HCT116 (cell line): Measurements from ENCODE around the gene EZH2. TPM values are rescaled to one million over a fixed set of nuclear protein-coding genes. Genes with fewer than 3 reads are reported as not detected.

ENCODE experiments used
- ATAC-seq: fragments of 200-7000 bp; cut with Tn5 transposase; 2 replicates; pipeline ENCODE4 v1.9.1; 2020; ENCODE audit warnings: mild to moderate bottlenecking, moderate library complexity
- BruUV-seq: library from RNA; stranded (reverse); fragments of 400-500 nt; replicated peaks from 2 replicates; lab custom pipeline; 2021; lab: Mats Ljungman, UMichigan
- CTCF ChIA-PET: fragments of 300-600 bp; sonication (Branson Sonifier 250); formaldehyde crosslinking; loops from one replicate; lab custom pipeline; 2021; ENCODE audit warnings: antibody characterized with exemption; lab: Charles Lee
- POLR2A ChIA-PET: fragments of 300-600, 350-600 bp; sonication (Branson Sonifier 250); formaldehyde crosslinking; loops from one replicate; lab custom pipeline; 2021; ENCODE audit warnings: antibody characterized with exemption; lab: Charles Lee
- RAD21 ChIA-PET, 2 experiments: fragments of 300-600 bp; sonication (Branson Sonifier 250); formaldehyde crosslinking; loops; one replicate each; lab custom pipeline; 2023; ENCODE audit warnings: low total read pairs in 2 of 2; ENCODE audit not compliant: uncharacterized antibody in 2 of 2, unreplicated experiment in 2 of 2, low non-redundant PET in 1 of 2; lab: Charles Lee
- DNase-seq: peaks from one replicate; pipeline ENCODE4 v3.0.0-alpha.2; 2010; ENCODE audit warnings: low read depth, low spot score
- H2AFZ ChIP-seq: fragments of 200-600 bp; shearing (Covaris generic), sonication (generic); 2 replicates; pipeline ENCODE4 v1.6.1; 2017; ENCODE audit warnings: low read depth, mixed run types, mixed read lengths, antibody characterized with exemption, low read length; ENCODE audit not compliant: poor library complexity, severe bottlenecking
- H3K27ac ChIP-seq: 2 replicates; pipeline ENCODE4 v1.5.1; 2012; ENCODE audit warnings: low read depth, low read length
- H3K27me3 ChIP-seq: fragments of 200-600 bp; sonication (generic); 2 replicates; pipeline ENCODE4 v1.6.1; 2016; ENCODE audit warnings: mixed run types, low read length, mixed read lengths; ENCODE audit not compliant: insufficient read depth
- H3K36me3 ChIP-seq, 2 experiments: fragments of 200-500 bp in 1 of 2; fragments of 200-600 bp in 1 of 2; sonication (Bioruptor generic) in 1 of 2; sonication (generic) in 1 of 2; 2 replicates each; pipeline versions ENCODE4 v1.5.1 to v1.6.1; 2014 to 2016; ENCODE audit warnings: low read length in 2 of 2, inconsistent platforms in 1 of 2, mixed read lengths in 1 of 2, mixed run types in 1 of 2; ENCODE audit not compliant: insufficient read depth in 2 of 2, control insufficient read depth in 1 of 2
- H3K4me1 ChIP-seq, 2 experiments: fragments of 200-600 bp in 1 of 2; sonication (generic) in 1 of 2; 2 replicates each; pipeline versions ENCODE4 v1.5.1 to v1.6.1; 2012 to 2017; ENCODE audit warnings: low read length in 2 of 2, inconsistent platforms in 1 of 2, mild to moderate bottlenecking in 1 of 2, mixed read lengths in 1 of 2, mixed run types in 1 of 2, moderate library complexity in 1 of 2; ENCODE audit not compliant: insufficient read depth in 2 of 2, control insufficient read depth in 1 of 2
- H3K4me2 ChIP-seq: fragments of 200-600 bp; sonication (generic); 2 replicates; pipeline ENCODE4 v1.6.1; 2017; ENCODE audit warnings: mixed run types, low read length, mixed read lengths
- H3K4me3 ChIP-seq, 2 experiments: fragments of 200-600 bp in 1 of 2; sonication (generic) in 1 of 2; replicated peaks in 1 of 2; 2 replicates each; pipeline ENCODE4 v1.5.1; 2011 to 2016; ENCODE audit warnings: low read length in 2 of 2, control low read depth in 1 of 2, low read depth in 1 of 2, mild to moderate bottlenecking in 1 of 2, mixed read lengths in 1 of 2, mixed run types in 1 of 2
- H3K79me2 ChIP-seq: fragments of 200-600 bp; sonication (generic); 2 replicates; pipeline ENCODE4 v1.6.1; 2017; ENCODE audit warnings: mild to moderate bottlenecking, mixed run types, low read length, moderate library complexity, mixed read lengths; ENCODE audit not compliant: insufficient read depth
- H3K9ac ChIP-seq: fragments of 200-600 bp; sonication (generic); 2 replicates; pipeline ENCODE4 v1.6.1; 2016; ENCODE audit warnings: low read length, mixed read lengths
- H3K9me2 ChIP-seq: fragments of 200-600 bp; sonication (generic), shearing (Covaris generic); 2 replicates; pipeline ENCODE4 v1.6.1; 2017; ENCODE audit warnings: mixed run types, mild to moderate bottlenecking, moderate library complexity; ENCODE audit not compliant: insufficient read depth
- H3K9me3 ChIP-seq, 2 experiments: fragments of 200-500 bp in 1 of 2; fragments of 200-600 bp in 1 of 2; sonication (Bioruptor generic) in 1 of 2; sonication (generic) in 1 of 2; 2 replicates each; pipeline ENCODE4 v1.6.1; 2014 to 2017; ENCODE audit warnings: low read length in 2 of 2, mixed read lengths in 2 of 2, inconsistent platforms in 1 of 2, low read depth in 1 of 2, mild to moderate bottlenecking in 1 of 2, mixed run types in 1 of 2, moderate library complexity in 1 of 2; ENCODE audit not compliant: control insufficient read depth in 1 of 2, insufficient read depth in 1 of 2
- H4K20me1 ChIP-seq: fragments of 200-600 bp; sonication (generic), shearing (Covaris generic); 2 replicates; pipeline ENCODE4 v1.6.1; 2017; ENCODE audit warnings: mixed run types, mild to moderate bottlenecking, moderate library complexity; ENCODE audit not compliant: insufficient read depth
- CBX3 ChIP-seq: IDR thresholded peaks from 2 replicates; pipeline ENCODE4 v1.6.1; 2012; ENCODE audit warnings: low read depth
- CEBPB ChIP-seq: IDR thresholded peaks from 2 replicates; pipeline ENCODE4 v1.6.1; 2012; ENCODE audit warnings: low read depth
- EGR1 ChIP-seq: IDR thresholded peaks from 2 replicates; pipeline ENCODE4 v1.6.1; 2012; ENCODE audit warnings: low read depth
- ELF1 ChIP-seq: IDR thresholded peaks from 2 replicates; pipeline ENCODE4 v1.6.1; 2012; ENCODE audit warnings: low read depth, borderline replicate concordance
- FOSL1 ChIP-seq: IDR thresholded peaks from 2 replicates; pipeline ENCODE4 v1.6.1; 2012; ENCODE audit warnings: low read depth
- POLR2AphosphoS5 ChIP-seq: IDR thresholded peaks from 2 replicates; pipeline ENCODE4 v1.6.1; 2011; ENCODE audit warnings: mild to moderate bottlenecking, low read depth, low read length, moderate library complexity
- RAD21 ChIP-seq: IDR thresholded peaks from 2 replicates; pipeline ENCODE4 v1.6.1; 2012; ENCODE audit warnings: low read depth, mild to moderate bottlenecking
- SIN3A ChIP-seq: IDR thresholded peaks from 2 replicates; pipeline ENCODE4 v1.6.1; 2012; ENCODE audit warnings: low read depth
- SP1 ChIP-seq: IDR thresholded peaks from 2 replicates; pipeline ENCODE4 v1.6.1; 2012; ENCODE audit warnings: low read depth
- SRF ChIP-seq: IDR thresholded peaks from 2 replicates; pipeline ENCODE4 v1.6.1; 2012; ENCODE audit warnings: low read depth
- TCF7L2 ChIP-seq: IDR thresholded peaks from 2 replicates; pipeline ENCODE4 v1.7.0; 2011; ENCODE audit warnings: borderline replicate concordance, inconsistent platforms; ENCODE audit not compliant: insufficient read depth, insufficient read length; ENCODE audit errors: extremely low read depth
- ZNF274 ChIP-seq: fragments of 200-500 bp; sonication (Bioruptor generic); IDR thresholded peaks from 2 replicates; pipeline ENCODE4 v1.6.1; 2014; ENCODE audit warnings: mild to moderate bottlenecking, low read depth, low read length, inconsistent platforms
- intact Hi-C: fragments of 100-400 bp; cut with micrococcal nuclease; formaldehyde crosslinking; loops from 2 replicates; pipeline ENCODE4 v1.10.0; 2022
- total RNA-seq: library from RNA; stranded (reverse); gene quantifications from one replicate; pipeline ENCODE4 v1.2.1, GENCODE V29; 2021; ENCODE audit not compliant: unreplicated experiment
- TF ChIP-seq, protein P1 (sequence below): IDR thresholded peaks from 2 replicates; pipeline ENCODE4 v1.6.1; 2012
- TF ChIP-seq, protein P2 (sequence below): IDR thresholded peaks from 2 replicates; pipeline ENCODE4 v1.6.1; 2012
- TF ChIP-seq, protein P3 (sequence below), 3 experiments: fragments of 200-600 bp in 1 of 3; sonication (generic) in 1 of 3; IDR thresholded peaks in 2 of 3; conservative IDR thresholded peaks in 1 of 3; 2 replicates each; pipeline ENCODE4 v1.5.1; 2012 to 2017; ENCODE audit warnings: low read depth in 2 of 3, low read length in 2 of 3, antibody characterized with exemption in 1 of 3, borderline replicate concordance in 1 of 3, control low read depth in 1 of 3, mild to moderate bottlenecking in 1 of 3, mixed read lengths in 1 of 3, mixed run types in 1 of 3, moderate library complexity in 1 of 3; ENCODE audit not compliant: insufficient read depth in 1 of 3
- TF ChIP-seq, protein P4 (sequence below): IDR thresholded peaks from 2 replicates; pipeline ENCODE4 v1.6.1; 2012; ENCODE audit warnings: low read depth

EZH2 gene
- total RNA-seq, 1 experiment from 2014 or later = 55.2 TPM

DNA sequence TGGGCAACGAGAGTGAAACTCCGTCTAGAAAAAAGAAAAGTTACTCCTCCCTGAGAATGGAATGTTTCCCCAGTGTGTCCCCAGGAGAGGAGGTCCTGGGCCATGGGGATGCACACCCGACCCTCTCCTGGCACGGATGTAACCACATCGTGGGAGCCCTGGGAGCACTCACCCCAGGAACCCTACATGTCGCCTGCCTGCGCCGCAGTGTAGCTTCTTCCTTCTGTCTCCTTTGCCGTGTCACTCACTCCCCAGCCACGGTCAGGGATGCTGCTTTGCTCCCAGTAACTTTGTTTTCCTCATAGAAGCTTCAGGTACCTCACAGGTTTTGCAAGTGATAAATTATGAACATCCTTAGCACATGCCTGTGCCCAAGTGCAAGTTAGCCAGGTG, 82.0 kb downstream of the EZH2 start:
- ChIA-PET RAD21 (no interaction called here), CTCF (no interaction called here), POLR2A (no interaction called here)
- TF ChIP-seq FOSL1 = no peak
- no peak for TF ChIP-seq POLR2AphosphoS5
- no peak for TF ChIP-seq SRF
- Histone ChIP-seq H3K4me1 (no peaks in the 10 kb centered on the region), H3K4me3 (no peak overlapping the region), H4K20me1 (no peaks in the 10 kb centered on the region), H3K36me3 (peaks cover 16 to 25% of the 10 kb centered on the region in 2 experiments; a peak in 3 of 4 replicates), H2AFZ (no peak overlapping the region), H3K9me3 (no peaks in the 10 kb centered on the region), H3K9me2 (no peaks in the 10 kb centered on the region), H3K27ac (no peak overlapping the region), H3K4me2 (no peak overlapping the region), H3K9ac (no peak overlapping the region), H3K79me2 (no peaks in the 10 kb centered on the region), H3K27me3 (no peaks in the 10 kb centered on the region)
- DNase-seq (no peak), ATAC-seq (no peak)
- intact Hi-C loops = no loop called here
- BruUV-seq = no TSS peak

DNA sequence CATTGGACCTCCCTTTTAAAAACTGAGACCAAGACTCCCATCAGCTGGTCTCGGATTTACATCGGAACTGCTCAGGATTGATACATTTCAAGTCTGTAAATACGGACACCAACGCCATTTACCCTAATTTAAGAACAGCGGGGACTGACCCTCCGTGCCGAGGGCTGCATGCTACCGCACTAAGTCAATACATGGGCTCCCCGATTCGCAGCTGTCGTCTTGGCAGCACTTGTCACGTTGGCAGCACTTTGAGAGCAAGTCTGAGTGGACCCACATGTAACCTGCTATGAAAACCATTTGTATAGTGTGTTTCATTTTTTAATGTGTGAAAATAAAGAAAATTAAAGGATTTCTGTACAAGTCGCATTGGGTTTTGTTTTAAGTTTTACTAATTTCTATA, 83.4 kb downstream of the EZH2 start:
- no peak overlapping the region for H3K4me3 ChIP-seq
- no peak overlapping the region for H2AFZ ChIP-seq
- H3K9me3 ChIP-seq = no peaks in the 10 kb centered on the region
- H3K36me3 ChIP-seq = peaks cover 11 to 27% of the 10 kb centered on the region in 2 experiments; a peak in 3 of 4 replicates
- no TSS peak for BruUV-seq
- CTCF ChIA-PET = no interaction called here
- no peaks in the 10 kb centered on the region for H4K20me1 ChIP-seq
- H3K4me2 ChIP-seq = no peak overlapping the region
- H3K79me2 ChIP-seq = no peaks in the 10 kb centered on the region
- ATAC-seq = no peak
- no peak for DNase-seq
- no peaks in the 10 kb centered on the region for H3K4me1 ChIP-seq
- H3K27ac ChIP-seq = no peak overlapping the region
- no peaks in the 10 kb centered on the region for H3K9me2 ChIP-seq
- RAD21 ChIA-PET = no interaction called here
- H3K9ac ChIP-seq = no peak overlapping the region
- H3K27me3 ChIP-seq = no peaks in the 10 kb centered on the region
- intact Hi-C loops = no loop called here
- POLR2A ChIA-PET = no interaction called here
- TF ChIP-seq, protein P1, sequence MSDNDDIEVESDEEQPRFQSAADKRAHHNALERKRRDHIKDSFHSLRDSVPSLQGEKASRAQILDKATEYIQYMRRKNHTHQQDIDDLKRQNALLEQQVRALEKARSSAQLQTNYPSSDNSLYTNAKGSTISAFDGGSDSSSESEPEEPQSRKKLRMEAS = no peak
- TF ChIP-seq FOSL1 (no peak), SRF (no peak), CBX3 (no peak), CEBPB (no peak), SP1 (no peak), SIN3A (no peak), RAD21 (no peak), EGR1 (no peak), ZNF274 (no peak), ELF1 (no peak), TCF7L2 (no peak)
- TF ChIP-seq, protein P2, sequence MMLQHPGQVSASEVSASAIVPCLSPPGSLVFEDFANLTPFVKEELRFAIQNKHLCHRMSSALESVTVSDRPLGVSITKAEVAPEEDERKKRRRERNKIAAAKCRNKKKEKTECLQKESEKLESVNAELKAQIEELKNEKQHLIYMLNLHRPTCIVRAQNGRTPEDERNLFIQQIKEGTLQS = no peak
- TF ChIP-seq, protein P3, sequence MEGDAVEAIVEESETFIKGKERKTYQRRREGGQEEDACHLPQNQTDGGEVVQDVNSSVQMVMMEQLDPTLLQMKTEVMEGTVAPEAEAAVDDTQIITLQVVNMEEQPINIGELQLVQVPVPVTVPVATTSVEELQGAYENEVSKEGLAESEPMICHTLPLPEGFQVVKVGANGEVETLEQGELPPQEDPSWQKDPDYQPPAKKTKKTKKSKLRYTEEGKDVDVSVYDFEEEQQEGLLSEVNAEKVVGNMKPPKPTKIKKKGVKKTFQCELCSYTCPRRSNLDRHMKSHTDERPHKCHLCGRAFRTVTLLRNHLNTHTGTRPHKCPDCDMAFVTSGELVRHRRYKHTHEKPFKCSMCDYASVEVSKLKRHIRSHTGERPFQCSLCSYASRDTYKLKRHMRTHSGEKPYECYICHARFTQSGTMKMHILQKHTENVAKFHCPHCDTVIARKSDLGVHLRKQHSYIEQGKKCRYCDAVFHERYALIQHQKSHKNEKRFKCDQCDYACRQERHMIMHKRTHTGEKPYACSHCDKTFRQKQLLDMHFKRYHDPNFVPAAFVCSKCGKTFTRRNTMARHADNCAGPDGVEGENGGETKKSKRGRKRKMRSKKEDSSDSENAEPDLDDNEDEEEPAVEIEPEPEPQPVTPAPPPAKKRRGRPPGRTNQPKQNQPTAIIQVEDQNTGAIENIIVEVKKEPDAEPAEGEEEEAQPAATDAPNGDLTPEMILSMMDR (IDR thresholded peaks at IDR 0.05 in 2 of 3, conservative IDR thresholded peaks at IDR 0.05 in 1 of 3; ENCODE audit: borderline replicate concordance in 1 of 3, insufficient read depth in 1 of 3, low read depth in 2 of 3, low read length in 2 of 3) = no peak
- TF ChIP-seq, protein P4, sequence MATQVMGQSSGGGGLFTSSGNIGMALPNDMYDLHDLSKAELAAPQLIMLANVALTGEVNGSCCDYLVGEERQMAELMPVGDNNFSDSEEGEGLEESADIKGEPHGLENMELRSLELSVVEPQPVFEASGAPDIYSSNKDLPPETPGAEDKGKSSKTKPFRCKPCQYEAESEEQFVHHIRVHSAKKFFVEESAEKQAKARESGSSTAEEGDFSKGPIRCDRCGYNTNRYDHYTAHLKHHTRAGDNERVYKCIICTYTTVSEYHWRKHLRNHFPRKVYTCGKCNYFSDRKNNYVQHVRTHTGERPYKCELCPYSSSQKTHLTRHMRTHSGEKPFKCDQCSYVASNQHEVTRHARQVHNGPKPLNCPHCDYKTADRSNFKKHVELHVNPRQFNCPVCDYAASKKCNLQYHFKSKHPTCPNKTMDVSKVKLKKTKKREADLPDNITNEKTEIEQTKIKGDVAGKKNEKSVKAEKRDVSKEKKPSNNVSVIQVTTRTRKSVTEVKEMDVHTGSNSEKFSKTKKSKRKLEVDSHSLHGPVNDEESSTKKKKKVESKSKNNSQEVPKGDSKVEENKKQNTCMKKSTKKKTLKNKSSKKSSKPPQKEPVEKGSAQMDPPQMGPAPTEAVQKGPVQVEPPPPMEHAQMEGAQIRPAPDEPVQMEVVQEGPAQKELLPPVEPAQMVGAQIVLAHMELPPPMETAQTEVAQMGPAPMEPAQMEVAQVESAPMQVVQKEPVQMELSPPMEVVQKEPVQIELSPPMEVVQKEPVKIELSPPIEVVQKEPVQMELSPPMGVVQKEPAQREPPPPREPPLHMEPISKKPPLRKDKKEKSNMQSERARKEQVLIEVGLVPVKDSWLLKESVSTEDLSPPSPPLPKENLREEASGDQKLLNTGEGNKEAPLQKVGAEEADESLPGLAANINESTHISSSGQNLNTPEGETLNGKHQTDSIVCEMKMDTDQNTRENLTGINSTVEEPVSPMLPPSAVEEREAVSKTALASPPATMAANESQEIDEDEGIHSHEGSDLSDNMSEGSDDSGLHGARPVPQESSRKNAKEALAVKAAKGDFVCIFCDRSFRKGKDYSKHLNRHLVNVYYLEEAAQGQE = no peak
